Epidermal melanocyte (primary cell): ENCODE results near the gene AARS2.
"Not testable (repeated sequence)": the region's sequence is repeated elsewhere in the genome, so short reads cannot be mapped to it uniquely, and the experiment has no call there.

Experiments used
- DNase-seq: peaks from one replicate; pipeline ENCODE4 v3.0.0; 2011; ENCODE audit warnings: low spot score; ENCODE audit not compliant: insufficient read length

AARS2 gene

GRCh38 chr6:44312901-44313788, at the start of gene AARS2:
AARS2 (minus strand) TSS chr6:44313347; CDS start chr6:44313323, 24 bp downstream.
- DNase-seq, result peak; percentile 80

- DNase-seq, result no peak
These were observed 48.8 kb upstream of the AARS2 start for GRCh38 chr6:44361947-44362346.

GRCh38 chr6:44359973-44360372, 46.8 kb upstream of the AARS2 start:
- DNase-seq, result no peak

- no peak for DNase-seq
These were observed 43.3 kb upstream of the AARS2 start for GRCh38 chr6:44356487-44356886.

GRCh38 chr6:44355640-44356039, 42.5 kb upstream of the AARS2 start:
- DNase-seq, result no peak

- DNase-seq, result no peak
These were observed 40.2 kb upstream of the AARS2 start for GRCh38 chr6:44353336-44353735.

- DNase-seq, result no peak
These were observed 39.1 kb upstream of the AARS2 start for GRCh38 chr6:44352259-44352658.

GRCh38 chr6:44350650-44350994, 37.5 kb upstream of the AARS2 start:
- DNase-seq, result not testable (repeated sequence)

- no peak for DNase-seq
These were observed 36.9 kb upstream of the AARS2 start for GRCh38 chr6:44349904-44350649.

- not testable (repeated sequence) for DNase-seq
These were observed 33.7 kb upstream of the AARS2 start for GRCh38 chr6:44346818-44347217.

GRCh38 chr6:44342489-44342888, 29.3 kb upstream of the AARS2 start, which contains the start of gene SPATS1:
SPATS1 (plus strand) TSS chr6:44342650; CDS start chr6:44343096, 446 bp downstream.
- no peak for DNase-seq

GRCh38 chr6:44342052-44342451, 28.9 kb upstream of the AARS2 start:
- no peak for DNase-seq

- no peak for DNase-seq
These were observed 28.1 kb upstream of the AARS2 start for GRCh38 chr6:44341095-44341890.

GRCh38 chr6:44339763-44340625, 26.8 kb upstream of the AARS2 start:
- no peak for DNase-seq

- no peak for DNase-seq
These were observed 26.2 kb upstream of the AARS2 start for GRCh38 chr6:44339301-44339700.

- peak; percentile 26 for DNase-seq
These were observed 25.3 kb upstream of the AARS2 start for GRCh38 chr6:44338228-44339122.

GRCh38 chr6:44335631-44336030, 22.5 kb upstream of the AARS2 start:
- DNase-seq, result no peak

- no peak for DNase-seq
These were observed 20.8 kb upstream of the AARS2 start for GRCh38 chr6:44333942-44334341.

- DNase-seq, result no peak
These were observed 20.2 kb upstream of the AARS2 start for GRCh38 chr6:44333273-44333919.
